Type B pancreatic cell (in vitro differentiated cells): ENCODE results near the gene PLEKHG4B. TPM values are rescaled to one million over a fixed set of nuclear protein-coding genes. Genes with fewer than 3 reads are reported as not detected.

Source experiments
- DNase-seq: peaks from one replicate; pipeline ENCODE4 v3.0.0; 2021; ENCODE audit warnings: mixed read lengths; ENCODE audit not compliant: unreplicated experiment; ENCODE audit errors: extremely low spot score
- H3K27ac Mint-ChIP-seq: 2 replicates; pipeline ENCODE4 v1.8.0; 2021; ENCODE audit warnings: mild to moderate bottlenecking, mixed read lengths
- H3K27me3 Mint-ChIP-seq: 2 replicates; pipeline ENCODE4 v1.8.0; 2021; ENCODE audit warnings: mixed read lengths
- H3K36me3 Mint-ChIP-seq: 2 replicates; pipeline ENCODE4 v1.8.0; 2021; ENCODE audit warnings: mixed read lengths
- H3K4me1 Mint-ChIP-seq: one replicate; pipeline ENCODE4 v1.8.0; 2021; ENCODE audit warnings: mixed read lengths; ENCODE audit not compliant: unreplicated experiment
- H3K4me3 Mint-ChIP-seq: 2 replicates; pipeline ENCODE4 v1.8.0; 2021; ENCODE audit warnings: mild to moderate bottlenecking, mixed read lengths
- H3K9me3 Mint-ChIP-seq: 2 replicates; pipeline ENCODE4 v1.8.0; 2021; ENCODE audit warnings: mixed read lengths
- total RNA-seq: library from RNA; stranded (reverse); gene quantifications from 2 replicates; pipeline ENCODE4 v1.2.1, GENCODE V29; 2021; ENCODE audit warnings: low replicate concordance
- TF ChIP-seq, protein P1 (sequence below): fragments of 200-600 bp; sonication (generic); conservative IDR thresholded peaks from 2 replicates; pipeline ENCODE4 v1.5.0; 2021; ENCODE audit warnings: antibody characterized with exemption, mild to moderate bottlenecking

Gene PLEKHG4B
- total RNA-seq, 1 donor from 2014 or later = 32.8 TPM

DNA sequence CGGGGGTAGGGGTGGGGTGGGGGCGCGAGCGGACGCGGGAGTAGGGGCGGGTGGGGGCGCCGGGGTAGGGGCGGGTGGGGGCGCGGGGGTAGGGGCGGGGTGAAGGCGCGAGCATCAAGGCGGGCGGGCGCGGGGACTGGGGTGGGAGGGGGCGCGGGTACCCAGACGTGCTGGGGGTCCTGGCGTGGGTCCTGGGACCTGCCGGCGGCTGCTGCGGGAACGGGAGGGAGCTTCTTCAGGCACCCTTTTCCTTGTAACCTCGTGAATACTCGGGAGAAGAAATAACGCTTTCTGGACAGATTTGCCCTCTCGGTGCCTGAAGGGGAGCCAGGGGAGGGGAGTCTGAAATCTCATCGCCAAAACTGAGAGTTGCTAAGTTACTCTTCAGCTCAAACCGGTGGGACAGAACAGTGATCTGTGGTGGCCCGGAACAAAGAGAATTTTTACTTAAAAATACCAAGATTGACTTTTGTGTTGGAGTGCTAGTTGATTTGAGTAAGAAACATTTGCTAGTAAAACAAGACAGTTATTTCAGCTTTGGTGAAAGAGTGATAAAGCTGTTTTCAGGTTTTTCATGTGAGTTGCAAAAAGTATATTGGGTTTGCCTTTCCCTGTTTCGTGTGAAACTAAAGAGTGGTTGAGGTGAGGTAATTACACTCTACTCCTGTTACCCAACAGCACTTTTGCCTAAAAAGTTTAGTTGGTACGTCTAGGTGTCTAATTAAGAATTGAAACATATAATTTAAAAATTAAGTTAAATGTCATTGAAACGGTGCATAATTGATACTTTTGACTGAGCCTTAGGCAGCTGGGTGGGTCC lies 643 bp downstream of the PLEKHG4B start:
- TF ChIP-seq, protein P1, sequence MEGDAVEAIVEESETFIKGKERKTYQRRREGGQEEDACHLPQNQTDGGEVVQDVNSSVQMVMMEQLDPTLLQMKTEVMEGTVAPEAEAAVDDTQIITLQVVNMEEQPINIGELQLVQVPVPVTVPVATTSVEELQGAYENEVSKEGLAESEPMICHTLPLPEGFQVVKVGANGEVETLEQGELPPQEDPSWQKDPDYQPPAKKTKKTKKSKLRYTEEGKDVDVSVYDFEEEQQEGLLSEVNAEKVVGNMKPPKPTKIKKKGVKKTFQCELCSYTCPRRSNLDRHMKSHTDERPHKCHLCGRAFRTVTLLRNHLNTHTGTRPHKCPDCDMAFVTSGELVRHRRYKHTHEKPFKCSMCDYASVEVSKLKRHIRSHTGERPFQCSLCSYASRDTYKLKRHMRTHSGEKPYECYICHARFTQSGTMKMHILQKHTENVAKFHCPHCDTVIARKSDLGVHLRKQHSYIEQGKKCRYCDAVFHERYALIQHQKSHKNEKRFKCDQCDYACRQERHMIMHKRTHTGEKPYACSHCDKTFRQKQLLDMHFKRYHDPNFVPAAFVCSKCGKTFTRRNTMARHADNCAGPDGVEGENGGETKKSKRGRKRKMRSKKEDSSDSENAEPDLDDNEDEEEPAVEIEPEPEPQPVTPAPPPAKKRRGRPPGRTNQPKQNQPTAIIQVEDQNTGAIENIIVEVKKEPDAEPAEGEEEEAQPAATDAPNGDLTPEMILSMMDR = no peak
- Mint-ChIP-seq H3K36me3 (peaks cover 10% of the 10 kb centered on the region), H3K4me1 (peaks cover 4% of the 10 kb centered on the region), H3K4me3 (peak overlapping the region; percentile 91), H3K9me3 (no peaks in the 10 kb centered on the region), H3K27me3 (peaks cover 32% of the 10 kb centered on the region), H3K27ac (peak overlapping the region; percentile 92)
- DNase-seq = no peak

- H3K36me3 Mint-ChIP-seq = peaks cover 12% of the 10 kb centered on the region
- H3K4me1 Mint-ChIP-seq = peaks cover 4% of the 10 kb centered on the region
- DNase-seq = no peak
- no peaks in the 10 kb centered on the region for H3K9me3 Mint-ChIP-seq
- H3K27me3 Mint-ChIP-seq = peaks cover 26% of the 10 kb centered on the region
- TF ChIP-seq, protein P1 = no peak
- peak overlapping the region; percentile 91 for H3K4me3 Mint-ChIP-seq
- peak overlapping the region; percentile 92 for H3K27ac Mint-ChIP-seq
These were observed 1.4 kb downstream of the PLEKHG4B start for GRCh38 chr5:93221-93980.

DNA sequence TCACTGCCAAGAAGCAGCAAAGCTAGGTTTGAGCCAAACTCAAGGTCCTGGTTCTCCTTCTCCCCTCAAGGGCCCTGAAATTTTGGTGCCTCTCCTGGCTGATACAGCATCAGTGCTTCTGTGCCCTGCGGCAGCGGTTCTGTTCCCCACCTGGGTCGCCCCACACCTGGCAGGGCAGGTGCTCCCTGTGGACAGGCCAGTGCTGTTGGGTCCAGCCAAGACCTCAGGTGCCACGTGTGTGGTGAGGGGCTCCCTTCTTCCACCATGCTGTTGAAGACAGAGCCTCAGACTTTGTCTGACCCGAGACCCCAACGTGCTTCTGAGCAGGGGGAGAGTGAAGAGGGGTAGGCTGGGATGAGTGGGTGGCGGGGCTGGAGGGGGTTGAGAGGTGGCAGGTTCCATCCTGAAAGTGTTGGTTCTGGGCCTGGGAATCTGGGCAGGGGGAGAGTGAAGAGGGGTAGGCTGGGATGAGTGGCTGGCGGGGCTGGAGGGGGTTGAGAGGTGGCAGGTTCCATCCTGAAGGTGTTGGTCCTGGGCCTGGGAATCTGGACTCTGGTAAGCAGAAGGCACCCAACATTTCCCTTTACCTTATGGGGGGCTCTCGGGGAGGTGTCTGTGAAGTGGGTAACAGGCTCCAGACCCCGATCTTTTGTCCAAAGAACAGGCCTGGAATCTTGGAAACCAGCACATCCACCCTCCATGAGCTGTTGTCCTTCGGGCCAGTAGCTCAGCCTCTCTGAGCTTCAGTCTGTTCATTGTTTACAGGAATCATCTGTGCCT lies 2.3 kb downstream of the PLEKHG4B start:
- Mint-ChIP-seq H3K9me3 (no peaks in the 10 kb centered on the region), H3K27me3 (peaks cover 19% of the 10 kb centered on the region), H3K36me3 (peaks cover 12% of the 10 kb centered on the region), H3K4me1 (peaks cover 7% of the 10 kb centered on the region), H3K4me3 (no peak overlapping the region), H3K27ac (peak overlapping the region; percentile 89)
- TF ChIP-seq, protein P1 = no peak
- DNase-seq = no peak

- Mint-ChIP-seq H3K4me3 (peak overlapping the region; percentile 45), H3K27ac (peak overlapping the region; percentile 89), H3K36me3 (peaks cover 17% of the 10 kb centered on the region), H3K27me3 (peaks cover 11% of the 10 kb centered on the region), H3K4me1 (peaks cover 14% of the 10 kb centered on the region), H3K9me3 (no peaks in the 10 kb centered on the region)
- TF ChIP-seq, protein P1 = no peak
- DNase-seq = no peak
These were observed 3.4 kb downstream of the PLEKHG4B start for GRCh38 chr5:95241-95980.
